Measurements from ENCODE around the gene SH2B3. TPM values are rescaled to one million over a fixed set of nuclear protein-coding genes. Genes with fewer than 3 reads are reported as not detected.
"Not testable (repeated sequence)": the region's sequence is repeated elsewhere in the genome, so short reads cannot be mapped to it uniquely, and the experiment has no call there.

SH2B3 gene
- 10 to 100 TPM; 22.9 to 27.1 TPM for total RNA-seq
- long read RNA-seq, partial matches to known transcripts, result 40 of 46 reads
- long read RNA-seq, other reads (novel, unspliced or antisense), result 6 of 46 reads

GRCh38 chr12:111405859-111406473 is at the start of gene SH2B3:
Gene SH2B3 (plus strand): TSS chr12:111405923. CDS start chr12:111418146, 12,223 bp downstream.
- peak; percentile 2 for ATAC-seq
- intact Hi-C loops (cut with DNase I, micrococcal nuclease), result no loop called here
- peak in 1 of 2 donors; percentile 40 for DNase-seq

DNA sequence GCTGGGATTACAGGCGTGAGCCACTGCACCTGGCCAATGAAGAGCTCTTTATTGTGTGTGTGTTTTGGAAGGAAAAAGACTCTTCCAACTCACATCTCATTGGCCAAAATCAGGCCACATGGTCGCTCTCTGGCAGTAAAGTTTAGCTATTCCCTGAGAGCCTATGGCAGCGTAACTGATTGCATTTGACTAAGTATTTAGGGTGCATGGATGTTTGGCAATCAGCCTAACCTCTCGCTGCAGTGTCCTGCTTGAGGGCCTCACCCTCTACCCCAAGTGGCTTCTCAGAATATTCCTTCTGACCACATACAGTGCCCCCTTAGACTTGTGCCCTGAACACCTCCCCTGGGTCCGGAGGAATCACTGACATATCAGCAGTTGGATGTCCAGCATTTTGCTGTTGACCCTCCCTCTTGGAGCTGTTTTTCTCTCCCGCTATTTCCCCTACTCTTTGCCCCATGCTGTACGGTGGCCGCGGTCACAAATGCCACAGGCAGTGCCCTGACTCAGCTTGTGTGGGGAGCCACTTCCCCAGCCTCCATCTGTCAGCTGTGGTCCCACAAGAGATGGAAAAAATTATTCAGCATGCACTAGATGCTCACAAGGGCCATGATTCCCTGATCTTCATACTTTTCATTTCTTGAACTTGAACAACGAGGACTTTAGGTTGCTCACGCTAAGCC is 46.4 kb upstream of the SH2B3 start:
- DNase-seq (no peak), ATAC-seq (peak; percentile 25)
- intact Hi-C loops (cut with DNase I, micrococcal nuclease), result no loop called here

- ATAC-seq (peak; percentile 29), DNase-seq (no peak)
- intact Hi-C loops (cut with DNase I, micrococcal nuclease), result no loop called here
Measured at GRCh38 chr12:111359914-111360276, 45.8 kb upstream of the SH2B3 start.

GRCh38 chr12:111360325-111360930 is 45.3 kb upstream of the SH2B3 start:
- ATAC-seq, result peak; percentile 16
- intact Hi-C loops (cut with DNase I, micrococcal nuclease), result no loop called here

GRCh38 chr12:111361073-111361716 is 44.5 kb upstream of the SH2B3 start:
- ATAC-seq (peak; percentile 5), DNase-seq (no peak)
- intact Hi-C loops (cut with DNase I, micrococcal nuclease), result no loop called here

More at GRCh38 chr12:111360325-111360930, 45.3 kb upstream of the SH2B3 start:
- DNase-seq, result no peak

- intact Hi-C loops (cut with DNase I, micrococcal nuclease), result no loop called here
- DNase-seq (no peak), ATAC-seq (peak; percentile 11)
Measured at GRCh38 chr12:111361717-111362576, 43.8 kb upstream of the SH2B3 start.

DNA sequence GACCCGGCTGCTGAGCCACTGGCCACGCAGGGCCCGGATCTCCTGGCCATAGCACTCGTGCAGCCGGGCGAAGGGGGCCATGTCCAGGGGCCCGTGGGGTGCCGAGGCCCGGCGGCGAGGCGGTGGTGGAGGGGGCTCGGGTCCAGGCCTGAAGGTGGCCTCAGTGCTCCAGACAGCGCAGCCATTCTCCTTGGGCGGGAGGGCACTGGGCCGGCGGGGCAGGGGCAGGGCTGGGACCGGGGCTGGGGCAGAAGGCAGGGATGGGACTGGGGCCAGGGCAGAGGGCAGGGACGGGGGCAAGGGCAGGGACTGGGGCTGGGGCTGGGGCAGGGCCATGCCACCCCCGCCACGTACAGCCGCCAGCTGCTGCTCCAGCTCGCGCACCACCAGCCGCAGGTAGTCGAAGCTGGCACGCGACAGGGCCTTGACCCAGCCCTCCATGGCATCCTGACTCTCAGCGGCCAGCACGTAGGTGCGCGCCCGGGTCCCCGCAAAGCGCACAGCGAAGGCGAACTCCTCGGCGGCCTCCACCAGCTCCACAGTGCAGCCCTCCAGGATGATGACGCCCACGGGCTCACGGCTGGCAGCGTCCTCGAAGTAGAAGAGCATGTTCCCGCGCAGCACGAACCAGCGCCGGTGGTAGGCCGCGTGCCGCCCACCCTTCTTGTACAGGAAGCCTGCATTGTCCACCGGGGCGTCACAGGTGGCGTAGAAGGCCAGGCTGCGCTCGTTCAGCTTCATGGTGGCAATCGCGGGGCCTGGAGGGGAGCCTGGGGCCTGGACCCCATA is 42.8 kb upstream of the SH2B3 start:
- intact Hi-C loops (cut with DNase I, micrococcal nuclease), result no loop called here
- ATAC-seq, result no peak
- no peak for DNase-seq

DNA sequence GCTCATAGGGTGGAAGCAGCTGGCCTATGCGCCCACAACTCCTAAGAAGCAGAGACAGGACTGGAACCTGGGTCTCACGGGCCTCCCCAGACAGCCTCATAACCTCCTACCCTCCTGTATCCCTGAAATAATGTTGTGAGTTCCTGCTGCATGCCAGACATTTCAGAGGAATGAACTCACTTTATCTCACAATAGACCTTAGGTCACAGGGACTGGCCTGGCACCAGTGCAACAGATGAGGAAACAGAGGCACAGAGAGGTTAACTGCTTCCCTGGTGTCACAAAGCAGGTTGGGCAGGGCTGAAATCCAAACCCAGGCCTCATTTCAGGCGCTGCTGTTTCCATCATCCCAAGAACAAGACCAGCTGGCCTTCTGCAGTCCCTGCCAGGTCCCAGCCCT is 42.1 kb upstream of the SH2B3 start:
- no peak for ATAC-seq
- intact Hi-C loops (cut with DNase I, micrococcal nuclease), result no loop called here
- DNase-seq, result no peak

DNA sequence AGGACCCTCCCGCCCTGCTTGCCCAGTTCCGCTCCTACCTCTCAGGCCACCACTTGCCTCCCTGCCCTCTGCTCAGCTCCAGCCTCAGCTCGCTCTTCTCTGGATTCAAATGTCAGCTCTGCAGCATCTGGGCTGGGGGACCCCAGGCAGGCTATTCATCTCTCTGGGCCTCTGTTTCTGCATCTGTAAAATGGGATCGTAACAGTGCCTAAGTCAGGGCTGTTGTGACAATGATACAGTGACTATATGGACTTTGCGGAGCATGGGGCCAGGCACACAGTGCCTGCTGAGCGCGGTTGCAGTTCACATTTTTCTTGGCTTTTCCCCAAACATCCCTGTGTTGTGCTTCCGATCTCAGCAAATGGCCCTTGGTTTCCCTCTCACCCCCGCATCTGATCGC is 39.6 kb upstream of the SH2B3 start:
- intact Hi-C loops (cut with DNase I, micrococcal nuclease), result no loop called here
- DNase-seq (no peak), ATAC-seq (no peak)

DNA sequence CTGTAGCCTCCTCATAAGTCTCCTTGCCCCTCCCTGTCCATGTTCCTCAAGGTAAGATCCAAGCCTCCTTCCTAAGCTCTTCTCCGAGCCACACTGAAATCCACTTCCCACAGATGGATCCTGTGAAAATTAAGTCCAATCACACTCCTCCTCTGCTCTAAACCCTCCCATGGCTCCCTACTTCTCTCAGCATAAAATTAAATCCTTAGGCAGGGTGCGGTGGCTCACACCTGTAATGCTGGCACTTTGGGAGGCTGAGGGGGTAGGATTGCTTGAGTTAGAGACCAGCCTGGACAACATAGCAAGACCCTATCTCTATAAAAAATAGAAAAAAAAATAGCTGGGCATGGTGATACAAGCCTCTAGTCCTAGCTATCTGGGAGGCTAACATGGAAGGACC is 39.1 kb upstream of the SH2B3 start:
- intact Hi-C loops (cut with DNase I, micrococcal nuclease), result no loop called here
- DNase-seq, result no peak
- no peak for ATAC-seq

- ATAC-seq (peak; percentile 81), DNase-seq (peak; percentile 73 to 79)
- intact Hi-C loops (cut with DNase I, micrococcal nuclease), result no loop called here
Measured at GRCh38 chr12:111367661-111368221, 38.0 kb upstream of the SH2B3 start.

DNA sequence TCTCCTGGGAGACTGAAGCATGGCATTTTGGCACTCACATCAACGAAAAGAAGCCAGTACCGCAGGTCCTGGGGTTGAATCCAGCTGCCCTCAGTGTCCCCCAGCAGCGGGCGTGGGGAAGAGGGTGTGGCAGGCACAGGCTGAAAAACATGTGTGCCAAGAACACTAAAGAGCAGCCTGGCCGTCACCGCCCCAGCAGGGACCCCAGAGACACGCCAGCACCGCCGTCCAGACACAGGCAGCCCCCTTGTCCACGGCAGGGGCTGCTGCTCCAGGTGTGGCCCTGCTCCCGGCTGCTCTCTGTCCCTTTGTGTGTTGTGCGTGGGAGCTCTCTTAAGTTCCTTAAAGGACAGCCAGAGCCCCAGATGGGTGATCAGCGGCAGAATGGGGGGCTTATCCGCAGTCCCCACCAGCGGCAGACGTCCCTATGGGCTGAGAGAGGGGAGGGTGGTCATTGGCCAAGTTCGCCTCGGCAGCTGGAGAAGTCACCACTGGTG is 37.4 kb upstream of the SH2B3 start:
- DNase-seq, result peak; percentile 56 to 64
- peak; percentile 55 for ATAC-seq
- intact Hi-C loops (cut with DNase I, micrococcal nuclease), result no loop called here

- peak; percentile 94 to 97 for DNase-seq
- peak; percentile 85 for ATAC-seq
- intact Hi-C loops (cut with DNase I, micrococcal nuclease), result no loop called here
Measured at GRCh38 chr12:111368788-111369495, 36.8 kb upstream of the SH2B3 start, which contains the start of gene PHETA1. Gene PHETA1 (minus strand): TSS chr12:111369095. CDS start chr12:111363427, 5,668 bp downstream.

DNA sequence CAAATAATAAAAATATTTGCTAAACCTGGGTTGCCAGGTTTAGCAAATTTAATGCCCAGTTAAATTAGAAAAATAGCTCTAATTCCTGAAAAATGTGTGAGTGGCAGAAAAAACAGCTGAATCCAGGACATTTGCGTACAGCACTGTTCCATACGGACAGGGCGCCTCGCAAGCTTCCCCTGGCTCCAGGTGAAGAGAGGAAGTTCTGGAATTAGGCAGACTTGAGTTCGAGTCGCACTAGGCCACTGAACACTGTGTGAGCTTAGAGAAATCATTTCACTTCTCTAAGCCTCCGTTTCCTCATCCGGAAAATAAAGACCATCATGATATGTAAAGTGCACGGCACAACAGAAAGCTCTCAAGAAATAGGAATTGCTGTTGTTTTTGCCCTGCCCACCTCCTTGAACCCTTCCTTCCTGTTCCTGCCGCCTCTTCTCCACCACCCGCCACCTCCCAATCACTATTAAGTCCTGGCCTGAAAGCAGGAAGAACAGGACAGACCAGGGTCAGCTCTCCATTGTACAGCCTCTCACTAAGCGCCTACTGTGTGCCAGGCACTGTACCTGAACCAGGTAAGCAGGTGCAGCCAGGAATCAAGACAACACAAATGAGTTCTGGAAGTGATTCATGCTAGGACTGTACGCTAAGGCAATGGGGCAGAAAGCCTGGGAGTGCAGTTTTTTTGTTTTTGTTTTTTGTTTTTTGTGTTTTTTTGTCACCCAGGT is 36.1 kb upstream of the SH2B3 start:
- ATAC-seq (no peak), DNase-seq (no peak)
- intact Hi-C loops (cut with DNase I, micrococcal nuclease), result no loop called here

DNA sequence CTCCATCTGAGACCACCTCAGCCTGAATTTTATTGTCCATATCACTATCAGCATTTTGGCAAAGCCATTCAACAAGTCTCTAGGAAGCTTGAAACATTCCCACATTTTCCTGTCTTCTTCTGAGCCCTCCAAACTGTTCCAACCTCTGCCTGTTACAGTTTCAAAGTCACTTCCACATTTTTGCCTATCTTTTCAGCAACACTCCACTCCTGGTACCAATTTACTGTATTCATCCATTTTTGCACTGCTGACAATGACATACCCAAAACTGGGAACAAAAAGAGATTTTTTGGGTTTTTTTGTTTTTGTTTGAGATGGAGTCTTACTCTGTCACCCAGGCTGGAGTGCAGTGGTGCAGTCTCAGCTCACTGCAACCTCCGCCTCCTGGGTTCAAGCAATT is 32.5 kb upstream of the SH2B3 start:
- DNase-seq; ATAC-seq; intact Hi-C loops (cut with DNase I, micrococcal nuclease): not testable (repeated sequence)

DNA sequence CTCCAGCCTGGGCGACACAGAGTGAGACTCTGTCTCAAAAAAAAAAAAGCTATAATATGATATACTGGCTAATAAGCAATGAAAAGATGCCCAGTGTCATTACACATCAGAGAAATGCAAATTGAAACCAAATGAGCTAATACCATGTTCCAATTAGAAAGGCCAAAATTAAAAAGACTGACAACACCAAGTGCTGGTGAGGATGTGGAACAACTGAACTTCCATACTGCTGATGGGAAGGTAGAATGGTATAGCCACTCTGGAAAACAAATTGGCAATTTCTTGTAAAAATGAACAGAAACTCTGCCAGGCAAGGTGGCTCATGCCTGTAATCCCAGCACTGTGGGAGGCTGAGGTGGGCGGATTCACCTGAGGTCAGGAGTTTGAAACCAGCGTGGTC is 28.3 kb upstream of the SH2B3 start:
- intact Hi-C loops (cut with DNase I, micrococcal nuclease), result no loop called here
- no peak for DNase-seq
- ATAC-seq, result no peak

Data from left colon (tissue), 2 donors.